GM20000 (cell line): ENCODE measurements around the gene NSMCE1.

Experiments
- DNase-seq: peaks from one replicate; pipeline ENCODE4 v3.0.0; 2012; ENCODE audit warnings: low spot score
- TF ChIP-seq, protein P1 (sequence below): IDR thresholded peaks from 2 replicates; pipeline ENCODE4 v1.5.1; 2012; ENCODE audit warnings: mild to moderate bottlenecking, control low read depth; ENCODE audit errors: extremely low read depth, missing control alignments

NSMCE1 gene

DNA sequence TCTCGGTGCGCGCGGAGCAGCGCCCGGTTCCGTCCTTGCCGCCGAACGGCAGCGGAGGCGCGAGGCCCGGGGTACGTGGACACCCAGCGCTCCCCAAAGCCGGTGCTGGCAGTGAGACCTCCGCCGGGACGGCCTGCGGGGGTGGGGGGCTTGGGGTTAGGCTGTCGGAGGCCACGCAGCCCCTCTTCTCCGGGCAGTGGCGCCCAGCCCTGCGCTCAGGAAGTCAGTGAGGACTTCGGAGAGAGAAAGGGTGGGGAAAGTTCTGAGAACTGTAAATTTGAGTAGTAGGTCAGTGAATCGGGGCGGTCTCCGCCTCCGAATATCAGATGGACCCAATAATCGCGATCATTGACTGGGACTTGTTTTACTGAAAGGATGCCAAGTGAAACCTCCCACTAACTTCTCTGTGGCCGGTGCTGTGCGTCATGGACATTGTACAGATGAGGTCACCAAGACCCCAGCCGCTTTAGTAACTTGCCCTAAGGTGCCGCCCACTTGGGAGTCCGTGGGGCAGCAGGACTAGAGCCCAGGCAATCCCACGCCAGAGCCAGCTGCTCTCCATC is 45.7 kb upstream of the NSMCE1 start:
- TF ChIP-seq, protein P1, sequence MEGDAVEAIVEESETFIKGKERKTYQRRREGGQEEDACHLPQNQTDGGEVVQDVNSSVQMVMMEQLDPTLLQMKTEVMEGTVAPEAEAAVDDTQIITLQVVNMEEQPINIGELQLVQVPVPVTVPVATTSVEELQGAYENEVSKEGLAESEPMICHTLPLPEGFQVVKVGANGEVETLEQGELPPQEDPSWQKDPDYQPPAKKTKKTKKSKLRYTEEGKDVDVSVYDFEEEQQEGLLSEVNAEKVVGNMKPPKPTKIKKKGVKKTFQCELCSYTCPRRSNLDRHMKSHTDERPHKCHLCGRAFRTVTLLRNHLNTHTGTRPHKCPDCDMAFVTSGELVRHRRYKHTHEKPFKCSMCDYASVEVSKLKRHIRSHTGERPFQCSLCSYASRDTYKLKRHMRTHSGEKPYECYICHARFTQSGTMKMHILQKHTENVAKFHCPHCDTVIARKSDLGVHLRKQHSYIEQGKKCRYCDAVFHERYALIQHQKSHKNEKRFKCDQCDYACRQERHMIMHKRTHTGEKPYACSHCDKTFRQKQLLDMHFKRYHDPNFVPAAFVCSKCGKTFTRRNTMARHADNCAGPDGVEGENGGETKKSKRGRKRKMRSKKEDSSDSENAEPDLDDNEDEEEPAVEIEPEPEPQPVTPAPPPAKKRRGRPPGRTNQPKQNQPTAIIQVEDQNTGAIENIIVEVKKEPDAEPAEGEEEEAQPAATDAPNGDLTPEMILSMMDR, result no peak
- DNase-seq, result peak; percentile 72

DNA sequence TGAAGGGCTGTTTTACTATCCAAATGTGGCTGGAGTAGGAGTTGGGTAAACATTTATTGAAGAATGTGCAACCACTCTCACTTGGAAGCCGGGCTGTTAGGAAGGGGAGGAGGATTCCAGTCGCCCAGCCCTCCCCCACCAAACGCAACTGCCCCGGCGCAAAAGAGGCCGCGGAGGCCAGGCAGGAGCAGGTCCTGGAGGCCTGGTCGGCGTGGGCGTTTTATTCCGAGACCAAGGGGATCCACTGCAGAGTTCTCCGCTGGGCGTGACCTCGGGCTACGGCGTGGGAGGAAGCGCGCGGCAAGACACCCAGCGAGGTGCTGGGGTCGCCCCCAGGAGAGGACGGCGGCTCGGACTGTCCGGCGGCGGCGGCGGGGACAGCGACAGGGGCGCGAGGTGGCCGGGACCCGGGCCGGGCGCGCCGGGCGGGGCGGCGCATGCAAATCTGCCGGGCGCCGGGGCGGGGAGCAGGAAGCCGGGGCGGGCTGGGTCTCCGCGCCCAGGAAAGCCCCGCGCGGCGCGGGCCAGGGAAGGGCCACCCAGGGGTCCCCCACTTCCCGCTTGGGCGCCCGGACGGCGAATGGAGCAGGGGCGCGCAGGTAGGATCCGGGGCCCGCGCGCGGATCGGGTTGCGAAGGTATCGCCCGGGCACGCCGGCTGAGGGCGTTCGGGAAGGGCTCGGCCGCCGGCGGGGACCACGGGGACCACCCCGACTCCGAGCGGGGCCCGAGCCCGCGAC is 45.0 kb upstream of the NSMCE1 start, which contains the start of gene IL4R:
TSS of gene IL4R (plus strand) at position 553 of the 739 bp plus-strand sequence. CDS start 26,230 bp downstream, outside the sequence.
- DNase-seq, result peak; percentile 88
- TF ChIP-seq, protein P1, result no peak

DNA sequence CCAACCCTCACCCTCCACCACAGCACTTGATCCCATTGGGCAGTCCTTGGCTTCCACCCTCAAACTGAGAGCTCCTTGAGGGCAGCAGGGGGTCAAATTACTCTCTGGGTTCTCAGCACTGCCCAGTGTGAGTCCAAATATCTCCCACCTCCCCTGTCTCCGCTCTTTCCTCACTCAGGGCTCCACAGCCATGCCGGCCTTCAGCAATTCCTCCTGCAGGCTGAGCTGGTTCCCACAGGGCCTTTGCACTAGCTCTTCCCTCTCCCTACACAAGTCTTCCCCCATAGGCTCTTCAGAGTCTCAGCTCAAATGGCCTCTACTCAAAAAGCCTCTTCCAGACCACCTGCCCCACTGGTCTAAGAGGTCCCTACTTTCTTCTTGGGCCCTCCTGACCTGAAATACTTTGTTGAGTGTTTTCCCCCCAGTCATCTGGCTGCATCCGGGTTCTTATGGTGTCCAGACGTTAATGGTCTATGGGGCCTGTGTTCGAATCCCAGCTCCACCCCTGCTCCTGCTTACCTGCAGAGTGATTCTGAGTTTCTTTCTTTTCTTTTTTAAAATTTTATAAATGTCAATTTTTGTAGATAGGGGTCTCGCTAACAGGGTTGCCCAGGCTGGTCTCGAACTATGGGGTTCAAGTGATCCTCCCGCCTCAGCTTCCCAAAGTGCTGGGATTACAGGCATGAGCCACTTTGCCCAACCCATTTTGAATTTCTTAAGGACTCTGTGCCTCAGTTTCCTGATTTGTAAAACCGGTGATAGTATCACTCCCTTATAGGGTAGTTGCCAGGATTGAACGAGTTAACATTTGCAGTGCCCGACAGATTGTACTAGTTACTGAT is 44.2 kb upstream of the NSMCE1 start:
- no peak for DNase-seq
- TF ChIP-seq, protein P1, result no peak

DNA sequence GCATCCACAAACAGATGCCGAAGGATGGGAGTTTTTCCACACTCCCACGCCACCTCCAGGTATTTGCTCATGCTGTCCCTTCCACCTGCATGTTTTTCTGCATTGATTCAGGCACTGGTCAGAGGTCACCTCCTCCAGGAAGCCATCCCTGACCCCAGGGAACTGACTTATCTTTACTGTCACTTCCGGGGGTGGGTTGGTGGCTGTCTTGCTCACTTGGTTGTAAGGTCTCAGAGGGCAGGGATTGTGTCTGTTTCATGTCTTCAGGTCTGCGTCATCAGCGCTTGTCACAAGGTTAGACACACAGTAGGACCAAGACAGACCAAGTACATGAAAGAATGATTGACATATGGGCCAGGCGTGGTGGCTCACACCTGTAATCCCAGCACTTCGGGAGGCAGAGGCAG is 43.3 kb upstream of the NSMCE1 start:
- DNase-seq, result no peak
- TF ChIP-seq, protein P1, result no peak

DNA sequence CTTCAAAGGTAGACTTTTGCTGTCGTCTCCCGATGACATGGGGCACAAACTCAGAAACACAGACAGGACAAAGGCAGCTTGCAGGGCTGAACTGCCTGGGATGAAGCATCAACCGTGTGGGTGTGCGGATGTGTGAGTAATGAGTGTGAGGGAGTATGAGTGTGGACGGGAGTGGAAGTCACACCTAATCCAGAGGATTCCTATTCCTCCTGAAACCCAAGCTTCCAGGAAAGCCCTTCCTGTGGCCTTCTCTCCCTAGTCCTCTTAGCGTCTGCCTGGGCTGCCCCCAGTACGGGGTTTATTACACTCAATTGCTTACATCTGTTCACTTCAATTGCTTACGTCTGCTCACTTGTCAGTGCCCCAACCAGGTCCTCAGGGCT is 42.9 kb upstream of the NSMCE1 start:
- TF ChIP-seq, protein P1, result no peak
- no peak for DNase-seq

DNA sequence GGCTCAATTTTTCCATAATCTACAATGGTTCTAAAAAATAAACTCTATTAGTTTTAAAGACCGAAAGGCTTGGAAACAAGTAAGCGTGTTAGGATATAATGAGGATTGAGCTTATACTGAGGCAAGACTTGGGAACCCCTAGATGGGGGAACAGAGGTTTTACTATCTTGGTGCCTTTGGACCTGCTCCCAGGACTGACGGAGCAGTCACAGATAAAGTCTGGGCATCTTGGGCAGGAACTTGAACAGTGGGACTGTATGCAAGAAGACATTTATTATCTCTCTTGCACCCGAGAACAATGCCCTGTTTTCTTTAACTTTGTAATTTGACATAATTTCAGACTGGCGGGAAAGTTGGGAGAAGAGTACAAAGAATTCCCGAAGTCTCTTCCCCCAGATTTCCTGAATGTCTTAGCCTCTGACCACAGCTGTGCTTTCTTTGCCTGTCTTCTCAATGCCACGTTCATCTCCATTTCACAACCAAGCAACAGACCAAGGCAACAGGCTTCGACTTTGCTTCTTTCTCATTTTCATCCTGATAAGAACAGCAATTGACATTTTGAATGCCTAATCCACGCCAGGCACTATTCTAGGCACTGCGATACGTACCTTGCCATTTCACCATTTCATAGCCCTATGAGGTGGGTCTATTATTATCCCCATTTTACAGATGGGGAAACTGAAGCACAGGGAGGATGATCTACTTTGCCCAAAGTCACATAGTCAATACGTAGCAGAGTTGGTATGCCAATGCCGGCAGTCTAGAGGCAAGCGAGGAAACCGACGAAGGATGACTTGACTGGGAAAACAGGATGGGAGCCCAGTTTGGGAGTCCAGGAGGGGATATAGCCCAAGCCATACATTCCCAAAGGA is 42.2 kb upstream of the NSMCE1 start:
- TF ChIP-seq, protein P1, result no peak
- no peak for DNase-seq
